Mucosa of descending colon (tissue), 3 donors: ENCODE data around the gene SNRPE. TPM values are rescaled to one million over a fixed set of nuclear protein-coding genes. Genes with fewer than 3 reads are reported as not detected.
"Not testable (repeated sequence)": the region's sequence is repeated elsewhere in the genome, so short reads cannot be mapped to it uniquely, and the experiment has no call there.

ENCODE experiments used
- ATAC-seq: fragments of 200-7000 bp; cut with Tn5 transposase; one replicate; pipeline ENCODE4 v1.9.1; 2020; ENCODE audit warnings: mild to moderate bottlenecking, moderate library complexity
- DNase-seq, 3 donors: peaks; one replicate each; pipeline ENCODE4 v3.0.0-alpha.2; 2020
- H3K36me3 ChIP-seq: fragments of 200-600 bp; one replicate; pipeline ENCODE4 v1.8.0; 2021; ENCODE audit warnings: low read depth, mild to moderate bottlenecking
- H3K4me1 ChIP-seq: fragments of 200-600 bp; one replicate; pipeline ENCODE4 v1.8.0; 2021; ENCODE audit warnings: low read depth, mild to moderate bottlenecking
- H3K4me3 ChIP-seq: fragments of 200-600 bp; one replicate; pipeline ENCODE4 v1.8.0; 2021; ENCODE audit warnings: mild to moderate bottlenecking
- H3K9me3 ChIP-seq: fragments of 200-600 bp; one replicate; pipeline ENCODE4 v1.8.0; 2021; ENCODE audit warnings: mild to moderate bottlenecking
- intact Hi-C, 2 donors: fragments of 100-400 bp; cut with DNase I in 1 of 2; cut with micrococcal nuclease in 1 of 2; formaldehyde crosslinking; loops; one replicate each; pipeline versions ENCODE4 v1.11.0 to v1.11.1; 2022; cut with DNase I, micrococcal nuclease
- total RNA-seq, 3 donors: library from RNA; stranded (reverse); fragmentation: NEBNext Ultra II Directional in 2 of 3; extraction: Animal tissue kit (Norgen Biotek cat#: 25700) in 2 of 3; gene quantifications; one replicate each; pipeline versions ENCODE4 v1.2.1 to v1.2.4, GENCODE V29; 2021 to 2023
- TF ChIP-seq, protein P1 (sequence below): fragments of 200-600 bp; IDR thresholded peaks from one replicate; pipeline ENCODE4 v1.8.0; 2022; ENCODE audit warnings: antibody characterized with exemption, mild to moderate bottlenecking
- donor health status: DM: no; HTN: no; CAD: no; lungs with moderate emphysema.
- donor health status: DM: no; HTN: no; CAD: no.
- donor health status: DM: no; HTN: yes; CAD: no.

The SNRPE gene
- total RNA-seq, 3 donors from 2014 or later: 53.2 to 91.1 (median 53.5) TPM

DNA sequence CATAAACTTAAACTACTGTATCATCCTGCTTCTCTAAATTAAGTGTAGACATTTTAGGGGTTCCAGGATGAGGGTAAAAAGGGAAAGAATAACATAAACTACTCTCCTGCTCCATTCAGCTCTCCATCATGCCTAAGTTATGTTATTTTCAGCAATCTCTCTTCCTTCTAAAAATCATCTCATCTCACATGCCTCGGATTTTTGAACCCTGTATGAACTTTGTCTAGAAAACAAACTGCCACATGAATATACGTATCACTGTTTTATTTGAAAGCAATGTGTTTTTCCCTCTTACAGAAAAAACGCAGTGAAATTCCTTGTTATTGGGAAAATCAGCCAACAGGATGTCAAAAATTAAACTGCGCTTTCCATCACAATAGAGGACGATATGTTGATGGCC lies 33.4 kb upstream of the SNRPE start:
- Histone ChIP-seq H3K36me3 (peaks cover 9% of the 10 kb centered on the region), H3K4me3 (no peak overlapping the region), H3K4me1 (no peaks in the 10 kb centered on the region), H3K9me3 (no peaks in the 10 kb centered on the region)
- intact Hi-C loops: no loop called here
- TF ChIP-seq, protein P1, sequence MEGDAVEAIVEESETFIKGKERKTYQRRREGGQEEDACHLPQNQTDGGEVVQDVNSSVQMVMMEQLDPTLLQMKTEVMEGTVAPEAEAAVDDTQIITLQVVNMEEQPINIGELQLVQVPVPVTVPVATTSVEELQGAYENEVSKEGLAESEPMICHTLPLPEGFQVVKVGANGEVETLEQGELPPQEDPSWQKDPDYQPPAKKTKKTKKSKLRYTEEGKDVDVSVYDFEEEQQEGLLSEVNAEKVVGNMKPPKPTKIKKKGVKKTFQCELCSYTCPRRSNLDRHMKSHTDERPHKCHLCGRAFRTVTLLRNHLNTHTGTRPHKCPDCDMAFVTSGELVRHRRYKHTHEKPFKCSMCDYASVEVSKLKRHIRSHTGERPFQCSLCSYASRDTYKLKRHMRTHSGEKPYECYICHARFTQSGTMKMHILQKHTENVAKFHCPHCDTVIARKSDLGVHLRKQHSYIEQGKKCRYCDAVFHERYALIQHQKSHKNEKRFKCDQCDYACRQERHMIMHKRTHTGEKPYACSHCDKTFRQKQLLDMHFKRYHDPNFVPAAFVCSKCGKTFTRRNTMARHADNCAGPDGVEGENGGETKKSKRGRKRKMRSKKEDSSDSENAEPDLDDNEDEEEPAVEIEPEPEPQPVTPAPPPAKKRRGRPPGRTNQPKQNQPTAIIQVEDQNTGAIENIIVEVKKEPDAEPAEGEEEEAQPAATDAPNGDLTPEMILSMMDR: no peak
- DNase-seq (no peak), ATAC-seq (no peak)

DNA sequence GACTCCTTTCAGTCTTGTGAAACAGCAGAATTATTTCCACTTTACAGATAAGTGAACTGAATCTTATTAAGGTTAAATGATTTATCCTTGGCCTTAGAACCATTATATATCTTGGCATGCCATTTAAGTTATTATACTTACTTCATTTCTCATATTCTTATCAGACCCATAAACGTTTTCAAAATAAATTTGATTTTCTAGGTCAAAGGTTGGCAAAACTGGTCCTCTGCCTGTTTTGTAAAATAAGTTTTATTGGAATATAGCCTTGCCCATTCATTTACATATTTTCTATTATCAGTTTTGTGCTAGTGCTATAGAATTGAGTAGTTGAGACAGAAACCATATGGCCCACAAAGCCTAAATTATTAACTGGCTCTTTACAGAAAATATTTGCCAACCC lies 32.9 kb upstream of the SNRPE start:
- TF ChIP-seq, protein P1: no peak
- Histone ChIP-seq H3K4me3 (no peak overlapping the region), H3K9me3 (no peaks in the 10 kb centered on the region), H3K4me1 (no peaks in the 10 kb centered on the region), H3K36me3 (peaks cover 9% of the 10 kb centered on the region)
- intact Hi-C loops: no loop called here
- DNase-seq (no peak), ATAC-seq (no peak)

DNA sequence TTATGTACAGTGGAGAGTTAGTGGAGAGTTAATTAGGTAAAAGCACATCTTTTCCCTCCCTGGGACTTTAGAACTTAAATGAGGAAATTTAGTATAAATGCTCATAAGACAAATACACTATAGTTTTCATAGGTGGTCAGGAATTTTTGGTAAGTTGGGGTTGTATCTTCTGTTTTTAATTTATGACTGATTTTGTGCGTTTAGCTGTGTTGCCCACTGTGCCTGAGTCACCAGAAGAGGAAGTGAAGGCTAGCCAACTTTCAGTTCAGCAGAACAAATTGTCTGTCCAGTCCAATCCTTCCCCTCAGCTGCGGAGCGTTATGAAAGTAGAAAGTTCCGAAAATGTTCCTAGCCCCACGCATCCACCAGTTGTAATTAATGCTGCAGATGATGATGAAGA lies 32.2 kb upstream of the SNRPE start:
- H3K9me3 ChIP-seq, ATAC-seq, DNase-seq, H3K36me3 ChIP-seq, H3K4me3 ChIP-seq, intact Hi-C loops, H3K4me1 ChIP-seq: not testable (repeated sequence)

DNA sequence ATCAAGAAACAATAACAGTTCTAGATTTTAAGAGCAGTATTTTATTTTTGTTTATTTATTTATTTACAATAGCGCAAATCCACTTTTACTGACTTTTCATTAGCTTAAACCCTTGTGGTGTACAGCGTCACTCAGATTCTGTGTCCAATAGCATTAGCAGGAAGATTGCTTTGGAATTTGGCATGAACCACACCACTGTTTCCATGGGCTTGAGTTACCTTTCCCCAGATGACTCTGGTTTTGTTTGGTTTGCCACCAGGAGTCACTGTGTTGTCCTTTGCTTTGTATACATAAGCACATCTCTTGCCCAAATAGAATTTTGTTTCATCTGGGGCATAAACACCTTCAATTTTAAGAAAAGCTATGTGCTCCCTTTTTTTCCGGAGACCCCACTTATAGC lies 25.9 kb upstream of the SNRPE start:
- no peaks in the 10 kb centered on the region for H3K9me3 ChIP-seq
- no peak for DNase-seq
- H3K4me3 ChIP-seq: no peak overlapping the region
- TF ChIP-seq, protein P1: no peak
- intact Hi-C loops: no loop called here
- peaks cover 16% of the 10 kb centered on the region for H3K36me3 ChIP-seq
- no peak for ATAC-seq
- no peaks in the 10 kb centered on the region for H3K4me1 ChIP-seq

DNA sequence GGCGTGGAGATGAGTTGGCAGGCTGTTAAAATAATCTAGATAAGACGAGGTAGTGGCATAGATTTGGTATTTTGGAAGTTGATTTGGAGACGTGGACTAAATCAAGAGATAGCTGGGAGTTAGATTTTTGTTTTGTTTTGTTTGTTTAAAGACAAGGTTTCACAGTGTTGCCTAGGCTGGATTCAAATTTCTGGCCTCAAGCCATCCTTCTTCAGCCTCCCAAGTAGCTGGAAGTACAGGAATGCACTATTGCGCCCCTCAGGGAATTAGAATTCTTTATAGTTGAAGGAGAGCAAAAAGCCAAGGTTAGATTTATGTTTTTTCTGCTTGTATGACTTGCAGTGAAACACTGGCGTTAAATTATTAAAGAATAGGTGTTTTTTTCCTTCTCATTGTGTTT lies 22.3 kb upstream of the SNRPE start:
- TF ChIP-seq, protein P1: no peak
- Histone ChIP-seq H3K36me3 (peaks cover 14% of the 10 kb centered on the region), H3K4me3 (no peak overlapping the region), H3K4me1 (no peaks in the 10 kb centered on the region), H3K9me3 (peaks cover 2% of the 10 kb centered on the region)
- no peak for ATAC-seq
- no peak for DNase-seq
- intact Hi-C loops: no loop called here

DNA sequence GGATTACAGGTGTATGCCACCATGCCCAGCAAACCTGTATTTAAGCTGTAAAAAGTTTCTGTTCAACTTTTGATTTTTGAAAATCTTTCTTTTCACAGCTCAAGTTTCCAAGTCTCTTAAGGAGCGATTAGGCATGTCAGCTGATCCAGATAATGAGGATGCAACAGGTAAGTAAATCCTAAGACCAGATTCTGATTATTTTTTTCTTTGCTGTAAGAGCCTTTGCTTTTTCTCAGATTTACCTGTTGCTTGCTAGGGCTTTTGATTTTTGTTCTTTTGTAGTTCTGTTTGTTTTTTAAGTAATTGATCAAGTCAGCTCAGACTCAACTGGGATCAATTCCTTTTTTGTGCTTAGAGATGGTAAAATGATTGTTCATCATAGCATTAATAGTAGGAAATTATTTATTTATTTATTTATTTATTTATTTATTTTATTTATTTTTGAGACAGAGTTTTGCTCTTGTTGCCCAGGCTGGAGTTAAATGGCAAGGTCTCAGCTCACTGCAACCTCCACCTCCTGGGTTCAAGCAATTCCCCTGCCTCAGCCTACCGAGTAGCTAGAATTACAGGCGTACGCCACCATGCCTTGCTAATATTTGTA lies 21.1 kb upstream of the SNRPE start:
- ATAC-seq (no peak), DNase-seq (no peak)
- TF ChIP-seq, protein P1: no peak
- intact Hi-C loops: no loop called here
- H3K4me1 ChIP-seq: no peaks in the 10 kb centered on the region
- H3K36me3 ChIP-seq: peaks cover 14% of the 10 kb centered on the region
- peaks cover 2% of the 10 kb centered on the region for H3K9me3 ChIP-seq
- H3K4me3 ChIP-seq: no peak overlapping the region
